GM18861 (cell line): ENCODE data around the gene ZNF77.
"Not testable (repeated sequence)": the region's sequence is repeated elsewhere in the genome, so short reads cannot be mapped to it uniquely, and the experiment has no call there.

Experiments
- ATAC-seq: cut with Tn5 transposase; IDR thresholded peaks from one replicate; pipeline ENCODE4 v1.9.1; 2021; ENCODE audit not compliant: unreplicated experiment

The ZNF77 gene

GRCh38 chr19:2923510-2923909, 21.3 kb downstream of the ZNF77 start:
- ATAC-seq: no peak

DNA sequence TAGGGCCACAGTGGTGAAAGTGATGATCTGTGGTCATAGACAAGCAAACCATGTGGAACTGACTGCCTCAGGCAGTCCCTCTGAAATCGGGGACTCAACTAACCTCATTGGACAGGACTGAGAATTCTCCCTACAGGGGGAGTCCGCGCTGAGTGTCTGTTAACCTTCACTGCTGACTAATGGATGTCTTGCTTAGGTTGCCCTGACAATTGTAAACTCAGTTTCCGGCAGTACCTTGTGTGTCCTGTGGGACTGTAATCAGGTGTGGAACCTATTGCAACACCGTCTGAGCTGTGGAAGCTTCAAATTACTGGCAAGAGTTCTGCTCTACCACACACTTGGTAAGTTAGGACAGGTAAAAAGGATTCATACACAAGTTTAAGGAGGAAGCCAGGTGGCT, 21.8 kb downstream of the ZNF77 start:
- no peak for ATAC-seq

- no peak for ATAC-seq
Observed at GRCh38 chr19:2917275-2918184, 27.2 kb downstream of the ZNF77 start.

DNA sequence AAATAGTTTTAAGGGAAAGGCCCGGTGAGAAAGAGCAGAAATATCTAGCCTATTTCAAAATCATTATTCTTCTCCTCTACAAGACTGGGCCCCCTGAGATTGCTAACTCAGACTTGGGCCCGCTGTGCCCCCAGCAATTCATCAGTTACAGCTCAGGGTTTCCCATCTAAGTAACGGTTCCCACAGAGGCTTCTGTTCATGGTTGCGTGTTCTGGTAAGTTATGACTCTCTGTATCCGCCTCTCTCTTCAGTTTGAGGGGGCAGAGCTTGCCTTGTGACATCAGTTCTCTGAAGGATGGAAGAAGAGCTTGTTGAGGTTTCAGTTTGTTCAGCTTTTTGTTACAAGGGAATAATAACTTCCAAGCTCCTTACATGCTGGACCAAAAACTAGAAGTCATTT, 32.5 kb downstream of the ZNF77 start:
- ATAC-seq: no peak

GRCh38 chr19:2906631-2907195, 38.1 kb downstream of the ZNF77 start:
- ATAC-seq: no peak

GRCh38 chr19:2905918-2906519, 38.8 kb downstream of the ZNF77 start:
- ATAC-seq: no peak

GRCh38 chr19:2903326-2903725, 41.4 kb downstream of the ZNF77 start:
- not testable (repeated sequence) for ATAC-seq

- no peak for ATAC-seq
Observed at GRCh38 chr19:2902590-2903218, 42.1 kb downstream of the ZNF77 start.

GRCh38 chr19:2900296-2901252, 44.2 kb downstream of the ZNF77 start, which contains the start of gene ZNF57:
ZNF57 (plus strand) TSS chr19:2900928; CDS start chr19:2901046, 118 bp downstream.
- peak; percentile 86 for ATAC-seq

- ATAC-seq: no peak
Observed at GRCh38 chr19:2896694-2897093, 48.1 kb downstream of the ZNF77 start.

DNA sequence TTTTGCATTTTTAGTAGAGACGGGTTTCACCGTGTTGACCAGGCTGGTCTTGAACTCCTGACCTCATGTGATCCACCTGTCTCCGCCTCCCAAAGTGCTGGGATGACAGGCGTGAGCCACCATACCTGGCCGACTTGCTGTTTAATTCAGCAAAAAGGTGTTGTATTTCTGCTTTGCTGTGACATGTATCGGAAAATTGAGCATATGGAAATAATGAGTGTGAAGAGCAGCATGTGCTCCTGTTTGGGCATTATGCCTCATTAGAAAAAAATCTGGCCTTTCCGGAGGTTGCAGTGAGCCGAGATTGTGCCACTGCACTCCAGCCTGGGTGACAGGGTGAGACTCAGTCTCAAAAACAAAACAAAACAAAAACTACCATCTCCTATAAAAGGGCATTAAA, 54.2 kb downstream of the ZNF77 start:
- not testable (repeated sequence) for ATAC-seq

DNA sequence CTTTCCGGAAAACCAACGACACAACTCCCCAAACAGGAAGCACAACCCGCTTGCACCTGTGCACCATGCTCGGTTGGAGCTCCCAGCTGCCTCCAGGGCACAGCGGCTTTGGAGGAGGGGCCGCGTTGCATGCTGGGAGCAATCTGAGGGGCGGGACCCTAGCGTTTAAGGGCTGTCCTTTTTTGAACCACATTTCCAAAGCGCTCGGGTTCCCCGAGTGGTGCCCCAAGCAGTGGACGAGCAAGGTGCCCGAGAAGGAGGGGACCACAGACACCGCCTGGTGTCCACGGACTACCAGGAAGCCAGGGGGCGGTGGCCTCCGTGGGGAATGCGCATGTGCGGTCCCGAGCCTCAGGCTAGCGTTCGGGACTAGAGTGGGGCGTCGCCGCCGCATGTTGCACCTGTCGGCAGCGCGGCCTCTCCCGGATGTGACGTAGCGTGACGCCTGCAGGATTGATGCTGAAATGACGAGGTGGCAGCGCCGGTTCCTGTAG, 56.0 kb downstream of the ZNF77 start:
- ATAC-seq: no peak

- ATAC-seq: no peak
Observed at GRCh38 chr19:2887391-2887914, 57.3 kb downstream of the ZNF77 start.

- ATAC-seq: no peak
Observed at GRCh38 chr19:2885736-2886135, 59.0 kb downstream of the ZNF77 start.

DNA sequence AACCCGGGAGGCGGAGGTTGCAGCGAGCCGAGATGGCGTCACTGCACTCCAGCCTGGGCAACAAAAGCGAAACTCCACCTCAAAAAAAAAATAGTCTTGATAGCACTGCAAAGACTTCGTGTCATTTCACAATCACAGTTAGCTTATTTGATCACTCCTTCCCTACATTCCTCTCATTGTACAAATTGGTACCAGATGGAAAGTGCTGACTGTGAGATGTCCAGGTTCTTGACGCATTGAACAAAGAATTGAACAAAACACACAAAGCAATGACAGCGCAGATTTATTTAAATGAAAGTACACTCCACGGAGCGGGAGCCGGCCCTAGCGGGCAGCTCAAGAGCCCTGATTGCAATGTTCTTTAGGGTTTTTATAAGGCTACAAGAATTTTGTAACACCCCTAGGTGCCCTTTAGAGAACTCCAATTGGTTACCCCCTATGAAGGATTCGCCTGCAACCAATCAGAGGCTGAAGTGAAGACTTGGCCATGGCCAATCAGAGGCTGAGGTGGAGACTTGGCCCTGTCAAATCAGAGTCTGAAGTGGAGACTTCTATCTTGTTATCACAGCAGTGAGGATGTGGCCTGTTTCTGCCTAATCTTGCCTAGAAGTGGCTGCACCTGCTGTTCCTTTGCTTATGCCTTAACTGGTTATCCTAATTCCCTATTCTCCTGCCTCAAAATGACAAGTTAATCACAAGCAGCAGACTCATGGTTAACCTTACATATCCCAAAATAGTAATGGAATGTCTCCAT, 60.9 kb downstream of the ZNF77 start:
- no peak for ATAC-seq
